Measurements from ENCODE around the gene TAPT1. TPM values are rescaled to one million over a fixed set of nuclear protein-coding genes. Genes with fewer than 3 reads are reported as not detected.

Gene TAPT1
- total and polyA plus RNA-seq, 3 donors from 2014 or later, result 38.4 to 117 (median 46.1) TPM

DNA sequence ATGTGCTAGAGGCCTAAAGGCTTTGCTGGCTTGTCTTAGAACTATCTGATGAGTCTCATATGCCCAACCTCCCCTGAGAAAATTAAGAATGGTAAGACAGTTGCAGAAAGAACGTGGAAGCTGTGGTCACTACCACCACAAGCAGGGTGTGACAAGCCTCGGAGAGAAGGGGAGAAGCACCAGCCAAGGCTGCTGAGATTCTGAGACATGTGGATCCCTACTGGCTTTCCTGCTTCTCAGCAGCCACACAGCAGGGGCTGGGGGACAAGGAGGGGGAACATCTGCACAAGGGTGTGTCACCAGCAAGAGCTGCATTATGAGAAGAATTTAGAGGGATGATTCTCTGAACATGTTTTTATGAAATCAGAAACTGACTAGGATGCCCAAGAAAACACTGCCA, 19.4 kb downstream of the TAPT1 start:
- Histone ChIP-seq H3K27me3 (no peaks in the 10 kb centered on the region), H3K4me1 (no peaks in the 10 kb centered on the region), H3K36me3 (ENCODE audit: low read depth, missing control alignments) (no peaks in the 10 kb centered on the region), H3K9me3 (no peaks in the 10 kb centered on the region), H3K4me3 (no peak overlapping the region), H3K27ac (no peak overlapping the region)
- DNase-seq, result no peak
- intact Hi-C loops (cut with DNase I; ENCODE audit: low total_unique reads), result no loop called here
- 54 to 74% methylated on average over 2 of the region's 2 CpGs for WGBS, 2 donors
- TF ChIP-seq, protein P1, sequence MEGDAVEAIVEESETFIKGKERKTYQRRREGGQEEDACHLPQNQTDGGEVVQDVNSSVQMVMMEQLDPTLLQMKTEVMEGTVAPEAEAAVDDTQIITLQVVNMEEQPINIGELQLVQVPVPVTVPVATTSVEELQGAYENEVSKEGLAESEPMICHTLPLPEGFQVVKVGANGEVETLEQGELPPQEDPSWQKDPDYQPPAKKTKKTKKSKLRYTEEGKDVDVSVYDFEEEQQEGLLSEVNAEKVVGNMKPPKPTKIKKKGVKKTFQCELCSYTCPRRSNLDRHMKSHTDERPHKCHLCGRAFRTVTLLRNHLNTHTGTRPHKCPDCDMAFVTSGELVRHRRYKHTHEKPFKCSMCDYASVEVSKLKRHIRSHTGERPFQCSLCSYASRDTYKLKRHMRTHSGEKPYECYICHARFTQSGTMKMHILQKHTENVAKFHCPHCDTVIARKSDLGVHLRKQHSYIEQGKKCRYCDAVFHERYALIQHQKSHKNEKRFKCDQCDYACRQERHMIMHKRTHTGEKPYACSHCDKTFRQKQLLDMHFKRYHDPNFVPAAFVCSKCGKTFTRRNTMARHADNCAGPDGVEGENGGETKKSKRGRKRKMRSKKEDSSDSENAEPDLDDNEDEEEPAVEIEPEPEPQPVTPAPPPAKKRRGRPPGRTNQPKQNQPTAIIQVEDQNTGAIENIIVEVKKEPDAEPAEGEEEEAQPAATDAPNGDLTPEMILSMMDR (IDR thresholded peaks at IDR 0.05), result no peak
- no peak for TF ChIP-seq POLR2A (IDR thresholded peaks at IDR 0.05)

DNA sequence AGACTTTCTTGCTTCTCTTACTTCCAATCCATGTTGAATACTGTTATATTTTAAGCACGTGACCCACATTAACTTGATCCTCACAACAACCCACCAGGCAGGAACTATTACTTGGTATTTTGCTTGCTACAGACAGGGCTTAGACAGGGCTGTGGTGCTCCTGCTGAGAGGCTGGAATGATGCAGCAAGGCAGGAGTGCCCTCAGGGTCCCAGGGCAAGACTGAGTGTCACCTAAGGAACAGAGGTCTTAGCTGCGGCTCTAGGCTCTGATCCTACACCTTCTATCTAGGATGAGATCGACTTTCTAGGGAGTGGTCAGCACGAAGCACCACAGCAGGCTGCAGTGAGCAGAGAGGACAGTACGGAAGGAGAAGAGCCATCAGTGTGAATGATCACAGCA, 20.0 kb downstream of the TAPT1 start:
- Histone ChIP-seq H3K9me3 (no peaks in the 10 kb centered on the region), H3K27me3 (no peaks in the 10 kb centered on the region), H3K27ac (no peak overlapping the region), H3K36me3 (ENCODE audit: low read depth, missing control alignments) (no peaks in the 10 kb centered on the region), H3K4me3 (no peak overlapping the region), H3K4me1 (no peaks in the 10 kb centered on the region)
- WGBS, 2 donors, result 80 to 89% methylated on average over 5 of the region's 5 CpGs
- DNase-seq, result no peak
- TF ChIP-seq POLR2A (IDR thresholded peaks at IDR 0.05), result no peak
- TF ChIP-seq, protein P1 (IDR thresholded peaks at IDR 0.05), result no peak
- intact Hi-C loops (cut with DNase I; ENCODE audit: low total_unique reads), result no loop called here

DNA sequence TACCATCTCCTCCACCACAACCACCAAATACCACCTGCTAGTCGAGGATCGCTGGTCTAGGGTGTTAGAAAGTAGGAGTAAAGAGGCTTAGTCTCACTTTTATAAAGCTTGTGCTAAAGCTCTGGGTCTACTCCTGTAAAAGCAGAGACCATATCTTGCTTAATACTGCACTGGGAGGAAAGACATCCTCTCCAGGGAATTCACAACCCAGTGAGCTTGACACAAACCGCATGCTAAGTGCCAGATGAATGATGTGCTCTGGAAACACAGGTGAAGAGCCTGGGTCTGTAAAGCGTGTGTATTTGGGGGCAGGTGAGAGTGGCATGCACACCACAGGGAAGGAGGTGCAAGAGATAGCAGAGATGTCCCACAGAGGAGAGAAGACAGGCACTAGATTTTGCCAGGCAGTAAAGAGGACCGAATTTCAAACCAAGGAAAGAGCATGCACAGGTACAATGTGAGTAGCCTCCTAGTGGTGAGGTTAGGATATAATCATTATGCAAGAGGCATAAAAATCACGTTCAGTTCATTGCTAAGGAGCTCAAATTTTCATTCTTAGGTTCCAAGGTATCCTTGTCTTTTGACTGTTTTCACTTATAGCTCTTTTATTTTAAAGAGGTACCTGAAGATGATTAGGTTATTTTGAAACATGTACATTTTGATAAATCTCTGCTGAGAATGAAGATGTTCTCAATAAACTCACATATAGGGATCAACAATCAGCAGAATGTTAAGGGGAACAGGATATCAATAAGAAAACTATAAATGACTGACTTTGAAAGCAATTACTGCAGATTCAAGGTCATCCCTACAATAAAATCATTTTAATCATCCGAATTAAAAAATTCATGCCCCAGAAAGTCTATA, 20.7 kb downstream of the TAPT1 start:
- no peaks in the 10 kb centered on the region for H3K9me3 ChIP-seq
- no peak for DNase-seq
- H3K36me3 ChIP-seq (ENCODE audit: low read depth, missing control alignments), result no peaks in the 10 kb centered on the region
- 73 to 77% methylated on average over 7 of the region's 7 CpGs for WGBS, 2 donors
- no peak overlapping the region for H3K4me3 ChIP-seq
- TF ChIP-seq POLR2A (IDR thresholded peaks at IDR 0.05), result no peak
- TF ChIP-seq, protein P1 (IDR thresholded peaks at IDR 0.05), result peak in 2 of 3 experiments; percentile 25 to 63
- H3K4me1 ChIP-seq, result no peaks in the 10 kb centered on the region
- intact Hi-C loops (cut with DNase I; ENCODE audit: low total_unique reads), result no loop called here
- H3K27ac ChIP-seq, result no peak overlapping the region
- H3K27me3 ChIP-seq, result no peaks in the 10 kb centered on the region

DNA sequence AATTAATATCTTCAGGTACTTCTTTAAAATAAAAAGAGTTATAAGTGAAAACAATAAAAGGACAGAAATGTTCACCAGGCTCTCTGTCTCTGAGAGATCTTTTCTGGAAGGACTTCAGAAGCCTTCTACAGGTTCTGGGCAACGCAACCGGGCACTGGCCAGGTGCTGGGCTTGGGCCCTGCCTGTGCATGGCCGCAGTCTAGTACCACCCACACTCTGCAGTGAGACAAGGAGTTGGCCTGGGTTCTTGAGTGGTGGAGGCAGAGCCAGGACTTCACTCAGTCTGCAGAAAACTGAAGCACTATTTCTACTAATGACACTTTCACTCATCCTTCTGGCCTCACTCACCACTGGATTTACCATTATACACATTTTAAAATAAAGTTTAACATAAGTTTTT, 21.8 kb downstream of the TAPT1 start:
- Histone ChIP-seq H3K9me3 (no peaks in the 10 kb centered on the region), H3K27ac (no peak overlapping the region), H3K27me3 (no peaks in the 10 kb centered on the region), H3K4me3 (no peak overlapping the region), H3K36me3 (ENCODE audit: low read depth, missing control alignments) (no peaks in the 10 kb centered on the region), H3K4me1 (no peaks in the 10 kb centered on the region)
- no peak for DNase-seq
- 83 to 89% methylated on average over 3 of the region's 3 CpGs for WGBS, 2 donors
- TF ChIP-seq, protein P1 (IDR thresholded peaks at IDR 0.05), result no peak
- no peak for TF ChIP-seq POLR2A (IDR thresholded peaks at IDR 0.05)
- intact Hi-C loops (cut with DNase I; ENCODE audit: low total_unique reads), result no loop called here

DNA sequence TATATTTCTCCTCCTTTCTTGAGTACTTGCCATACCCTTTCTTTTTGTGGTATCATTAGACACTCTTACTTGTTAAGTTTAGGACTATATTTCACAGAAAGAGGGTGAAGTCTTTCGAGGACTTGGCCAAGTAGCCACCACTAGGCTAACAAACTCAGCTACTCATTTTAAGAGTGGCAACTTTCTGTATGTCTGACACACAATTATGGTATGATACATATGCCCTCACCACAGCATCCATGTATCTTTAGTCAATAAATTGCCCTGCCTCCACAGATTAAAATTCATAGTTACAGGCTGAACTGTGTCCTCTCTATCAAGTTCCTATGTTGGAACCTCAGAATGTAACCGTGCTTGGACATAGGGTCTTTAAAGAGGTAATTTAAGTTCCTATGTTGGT, 23.2 kb downstream of the TAPT1 start:
- 93 to 96% methylated on average over 2 of the region's 2 CpGs for WGBS, 2 donors
- DNase-seq, result no peak
- H3K36me3 ChIP-seq (ENCODE audit: low read depth, missing control alignments), result no peaks in the 10 kb centered on the region
- no peaks in the 10 kb centered on the region for H3K27me3 ChIP-seq
- no peaks in the 10 kb centered on the region for H3K4me1 ChIP-seq
- H3K27ac ChIP-seq, result no peak overlapping the region
- intact Hi-C loops (cut with DNase I; ENCODE audit: low total_unique reads), result no loop called here
- H3K4me3 ChIP-seq, result no peak overlapping the region
- TF ChIP-seq, protein P1 (IDR thresholded peaks at IDR 0.05), result no peak
- no peak for TF ChIP-seq POLR2A (IDR thresholded peaks at IDR 0.05)
- no peaks in the 10 kb centered on the region for H3K9me3 ChIP-seq

Measured in testis (tissue), 3 donors.